Measurements from ENCODE around the gene P2RY11.

The P2RY11 gene

DNA sequence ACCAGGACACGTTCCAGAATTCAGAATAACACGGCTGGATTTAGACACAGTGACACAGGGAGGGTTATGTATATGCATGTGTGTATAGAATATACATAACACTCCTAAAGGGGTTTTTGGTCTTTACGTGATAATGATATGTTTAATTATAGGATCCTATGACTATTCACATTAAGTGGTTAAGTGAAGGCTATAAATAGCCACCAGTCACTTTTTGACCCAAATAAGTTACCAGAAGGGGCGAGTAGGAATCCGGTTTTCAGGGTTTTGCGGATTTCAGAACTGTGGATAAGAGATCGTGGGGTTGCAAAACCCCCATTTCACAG is 15.9 kb upstream of the P2RY11 start:
- intact Hi-C loops (cut with DNase I; ENCODE audit: low total_unique reads): no loop called here
- Histone ChIP-seq H3K36me3 (peaks cover 0 to 31% (median 22%) of the 10 kb centered on the region in 3 donors), H3K4me1 (peaks cover 0 to 17% (median 8%) of the 10 kb centered on the region in 4 donors), H3K27ac (peak overlapping the region; percentile 56 to 61), H3K27me3 (no peaks in the 10 kb centered on the region), H3K9me3 (no peaks in the 10 kb centered on the region), H3K4me3 (peak overlapping the region; percentile 49 to 60)
- DNase-seq: no peak
- TF ChIP-seq, protein P1, sequence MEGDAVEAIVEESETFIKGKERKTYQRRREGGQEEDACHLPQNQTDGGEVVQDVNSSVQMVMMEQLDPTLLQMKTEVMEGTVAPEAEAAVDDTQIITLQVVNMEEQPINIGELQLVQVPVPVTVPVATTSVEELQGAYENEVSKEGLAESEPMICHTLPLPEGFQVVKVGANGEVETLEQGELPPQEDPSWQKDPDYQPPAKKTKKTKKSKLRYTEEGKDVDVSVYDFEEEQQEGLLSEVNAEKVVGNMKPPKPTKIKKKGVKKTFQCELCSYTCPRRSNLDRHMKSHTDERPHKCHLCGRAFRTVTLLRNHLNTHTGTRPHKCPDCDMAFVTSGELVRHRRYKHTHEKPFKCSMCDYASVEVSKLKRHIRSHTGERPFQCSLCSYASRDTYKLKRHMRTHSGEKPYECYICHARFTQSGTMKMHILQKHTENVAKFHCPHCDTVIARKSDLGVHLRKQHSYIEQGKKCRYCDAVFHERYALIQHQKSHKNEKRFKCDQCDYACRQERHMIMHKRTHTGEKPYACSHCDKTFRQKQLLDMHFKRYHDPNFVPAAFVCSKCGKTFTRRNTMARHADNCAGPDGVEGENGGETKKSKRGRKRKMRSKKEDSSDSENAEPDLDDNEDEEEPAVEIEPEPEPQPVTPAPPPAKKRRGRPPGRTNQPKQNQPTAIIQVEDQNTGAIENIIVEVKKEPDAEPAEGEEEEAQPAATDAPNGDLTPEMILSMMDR (IDR thresholded peaks at IDR 0.05): no peak

DNA sequence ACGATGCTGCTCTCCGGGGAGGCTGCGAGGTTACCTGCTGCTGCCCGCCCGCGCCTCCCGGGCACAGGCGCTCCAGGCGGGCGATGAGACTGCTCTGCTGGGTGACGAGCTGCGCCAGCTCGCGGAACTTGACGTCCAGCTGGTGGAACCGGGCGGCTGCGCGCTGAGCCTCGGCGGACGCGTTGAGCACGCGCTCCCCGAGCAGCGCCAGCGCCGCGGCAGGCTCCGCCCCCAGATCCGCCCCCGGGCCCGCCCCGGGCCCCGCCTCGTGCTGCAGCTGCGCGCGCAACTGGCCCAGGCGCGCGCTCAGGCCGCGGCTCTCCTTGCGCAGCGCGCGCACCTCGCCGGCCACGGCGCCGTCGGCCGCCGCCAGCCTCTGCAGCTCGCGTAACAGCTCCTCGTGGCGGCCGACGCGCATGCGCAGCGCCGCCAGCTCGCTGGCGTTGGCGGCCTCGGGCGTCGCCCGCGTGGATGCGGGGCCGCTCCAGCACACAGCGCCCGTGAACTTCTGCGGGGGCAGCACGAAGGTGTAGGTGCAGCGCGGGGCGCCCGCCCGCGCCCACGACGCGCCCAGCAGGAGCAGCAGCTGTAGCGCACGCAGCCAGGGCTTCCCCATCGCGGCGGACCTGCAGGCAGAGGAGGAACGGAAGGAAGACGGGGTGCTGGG is 15.4 kb upstream of the P2RY11 start:
- H3K4me3 ChIP-seq: peak overlapping the region; percentile 49 to 60
- H3K27me3 ChIP-seq: no peaks in the 10 kb centered on the region
- peaks cover 0 to 17% (median 8%) of the 10 kb centered on the region in 4 donors for H3K4me1 ChIP-seq
- peak; percentile 80 to 92 for DNase-seq
- H3K9me3 ChIP-seq: no peaks in the 10 kb centered on the region
- TF ChIP-seq, protein P1 (IDR thresholded peaks at IDR 0.05): no peak
- peak overlapping the region; percentile 56 to 61 for H3K27ac ChIP-seq
- intact Hi-C loops (cut with DNase I; ENCODE audit: low total_unique reads): no loop called here
- peaks cover 0 to 26% (median 19%) of the 10 kb centered on the region in 3 donors for H3K36me3 ChIP-seq

DNA sequence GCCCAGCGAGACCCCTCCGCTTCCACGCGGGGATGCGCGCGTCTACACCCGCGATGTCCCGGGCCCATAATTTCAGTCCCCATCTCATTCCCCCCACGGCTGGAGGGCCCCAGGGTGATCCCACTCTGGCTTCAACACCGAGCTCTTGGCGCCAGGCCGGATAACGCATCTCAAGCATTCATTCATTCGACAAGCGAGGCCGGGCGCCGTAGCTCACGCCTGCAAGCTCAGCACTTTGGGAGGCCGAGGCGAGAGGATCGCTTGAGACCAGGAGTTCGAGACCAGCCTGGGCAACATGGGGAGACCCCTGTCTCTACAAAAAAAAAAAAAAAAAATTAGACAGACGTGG is 14.9 kb upstream of the P2RY11 start:
- intact Hi-C loops (cut with DNase I; ENCODE audit: low total_unique reads): no loop called here
- Histone ChIP-seq H3K4me1 (peaks cover 0 to 17% (median 8%) of the 10 kb centered on the region in 4 donors), H3K36me3 (peaks cover 0 to 20% (median 15%) of the 10 kb centered on the region in 3 donors), H3K9me3 (no peaks in the 10 kb centered on the region), H3K27ac (peak overlapping the region; percentile 44 to 47), H3K27me3 (no peaks in the 10 kb centered on the region), H3K4me3 (peak overlapping the region; percentile 49 to 60)
- TF ChIP-seq, protein P1 (IDR thresholded peaks at IDR 0.05): no peak
- DNase-seq: peak in 1 of 2 donors; percentile 74

DNA sequence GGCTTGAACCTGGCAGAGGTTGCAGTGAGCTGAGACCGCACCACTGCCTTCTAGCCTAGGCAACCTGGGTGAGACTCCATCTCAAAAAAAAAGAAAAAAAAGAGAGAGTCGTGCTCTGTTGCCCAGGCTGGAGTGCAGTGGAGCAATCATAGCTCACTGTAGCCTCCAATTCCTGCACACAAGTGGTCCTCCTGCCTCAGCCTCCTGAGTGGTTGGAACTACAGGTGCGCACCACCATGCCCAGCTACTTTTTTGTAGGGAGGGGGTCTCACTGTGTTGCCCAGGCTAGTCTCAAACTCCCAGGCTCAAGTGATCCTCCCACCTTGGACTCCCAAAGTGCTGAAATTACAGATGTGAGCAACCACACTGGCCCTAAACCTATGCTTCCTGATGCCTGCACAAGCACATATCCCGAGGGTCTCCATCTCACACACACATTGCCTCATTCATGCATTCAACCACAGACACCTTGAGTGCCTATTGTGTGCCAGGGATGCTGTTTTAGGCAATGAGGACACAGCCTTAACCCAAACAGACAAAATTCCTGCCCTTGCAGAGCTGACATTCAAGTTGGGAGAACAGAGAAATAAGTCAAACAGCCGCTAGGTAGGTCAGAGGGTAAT is 11.2 kb upstream of the P2RY11 start:
- intact Hi-C loops (cut with DNase I; ENCODE audit: low total_unique reads): loop anchor here (10.0 kb wide), 1 partner anchor 95 kb away; the partner anchor contains the start of gene DNMT1
- Histone ChIP-seq H3K4me3 (no peak overlapping the region), H3K27ac (no peak overlapping the region), H3K27me3 (no peaks in the 10 kb centered on the region), H3K36me3 (no peaks in the 10 kb centered on the region), H3K4me1 (peaks cover 0 to 17% (median 8%) of the 10 kb centered on the region in 4 donors), H3K9me3 (no peaks in the 10 kb centered on the region)
- DNase-seq: no peak
- TF ChIP-seq, protein P1 (IDR thresholded peaks at IDR 0.05): no peak

DNA sequence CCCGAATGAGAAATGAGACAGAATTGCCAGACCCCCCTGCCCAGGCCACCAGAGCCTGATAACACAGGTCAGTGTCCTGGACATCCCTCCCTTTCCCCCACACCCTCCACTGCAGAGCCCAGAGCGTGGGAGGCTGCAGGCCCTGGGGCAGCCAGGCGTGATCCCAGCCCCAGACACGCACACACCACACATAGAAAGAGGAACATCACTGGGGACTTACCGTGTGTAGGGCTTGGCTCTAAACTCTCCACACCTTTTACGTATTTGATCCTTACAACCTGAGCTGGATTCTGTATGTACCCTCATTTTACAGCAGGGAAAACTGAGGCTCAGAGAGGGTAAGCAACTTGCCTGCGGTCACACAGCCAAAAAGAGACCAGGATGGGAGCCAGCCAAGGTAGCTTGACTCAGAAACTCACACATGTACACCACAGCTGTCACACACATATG is 8.7 kb upstream of the P2RY11 start:
- TF ChIP-seq, protein P1 (IDR thresholded peaks at IDR 0.05): no peak
- Histone ChIP-seq H3K4me3 (no peak overlapping the region), H3K4me1 (peaks cover 0 to 18% (median 15%) of the 10 kb centered on the region in 4 donors), H3K27me3 (no peaks in the 10 kb centered on the region), H3K27ac (no peak overlapping the region), H3K36me3 (peaks cover 5% of the 10 kb centered on the region in 3 donors), H3K9me3 (no peaks in the 10 kb centered on the region)
- no peak for DNase-seq
- intact Hi-C loops (cut with DNase I; ENCODE audit: low total_unique reads): loop anchor here (10.0 kb wide), 1 partner anchor 92 kb away; the partner anchor contains the start of gene DNMT1
